Endodermal cell (in vitro differentiated cells): ENCODE data around the gene PALLD. TPM values are rescaled to one million over a fixed set of nuclear protein-coding genes. Genes with fewer than 3 reads are reported as not detected.

ENCODE experiments used
- DNase-seq: peaks from one replicate; pipeline ENCODE4 v3.0.0-alpha.2; 2017
- H3K27ac ChIP-seq: 2 replicates; pipeline ENCODE4 v1.5.1; 2013; ENCODE audit warnings: mild to moderate bottlenecking, low read depth, low read length, moderate library complexity
- H3K27me3 ChIP-seq: 2 replicates; pipeline ENCODE4 v1.6.1; 2013; ENCODE audit warnings: mild to moderate bottlenecking, low read length, moderate library complexity; ENCODE audit not compliant: insufficient read depth, control insufficient read depth, poor library complexity, severe bottlenecking
- H3K36me3 ChIP-seq: 2 replicates; pipeline ENCODE4 v1.7.0; 2013; ENCODE audit warnings: mild to moderate bottlenecking, low read length, moderate library complexity; ENCODE audit not compliant: control insufficient read depth, insufficient read depth
- H3K4me1 ChIP-seq: one replicate; pipeline ENCODE4 v1.7.0; 2013; ENCODE audit warnings: low read length; ENCODE audit not compliant: control insufficient read depth, insufficient read depth
- H3K4me3 ChIP-seq: 2 replicates; pipeline ENCODE4 v1.5.1; 2013; ENCODE audit warnings: mild to moderate bottlenecking, low read length, moderate library complexity
- H3K9ac ChIP-seq: 2 replicates; pipeline ENCODE4 v1.6.1; 2013; ENCODE audit warnings: mild to moderate bottlenecking, low read length, moderate library complexity; ENCODE audit not compliant: poor library complexity, severe bottlenecking; ENCODE audit errors: extremely low read depth
- H3K9me3 ChIP-seq: 2 replicates; pipeline ENCODE4 v1.6.1; 2013; ENCODE audit warnings: mild to moderate bottlenecking, low read length, moderate library complexity; ENCODE audit not compliant: control insufficient read depth
- H3K27ac Mint-ChIP-seq: 2 replicates; pipeline ENCODE4 v1.8.0; 2020; ENCODE audit warnings: mixed read lengths
- H3K27me3 Mint-ChIP-seq: 2 replicates; pipeline ENCODE4 v1.8.0; 2021; ENCODE audit warnings: mild to moderate bottlenecking, mixed read lengths; ENCODE audit not compliant: insufficient read depth
- H3K36me3 Mint-ChIP-seq: 2 replicates; pipeline ENCODE4 v1.8.0; 2020; ENCODE audit warnings: low read depth, mixed read lengths
- H3K4me1 Mint-ChIP-seq: 2 replicates; pipeline ENCODE4 v1.8.0; 2020; ENCODE audit warnings: mixed read lengths
- H3K4me3 Mint-ChIP-seq: 2 replicates; pipeline ENCODE4 v1.8.0; 2020; ENCODE audit warnings: mild to moderate bottlenecking, moderate library complexity, mixed read lengths
- H3K9me3 Mint-ChIP-seq: 2 replicates; pipeline ENCODE4 v1.8.0; 2020; ENCODE audit warnings: mild to moderate bottlenecking, mixed read lengths
- WGBS, 2 experiments: methylation state at CpG; one replicate each; pipeline versions ENCODE4 v1.1.5 to v1.1.7; 2013; ENCODE audit warnings: missing lambda C conversion rate in 2 of 2, mixed read lengths in 1 of 2; ENCODE audit not compliant: insufficient coverage in 1 of 2, insufficient read length in 1 of 2; 5-methylcytosine and 5-hydroxymethylcytosine counted together
- total RNA-seq, 2 donors: library from RNA; stranded (reverse); fragmentation: NEBNext Ultra II Directional in 1 of 2; extraction: Animal tissue kit (Norgen Biotek cat#: 25700) in 1 of 2; gene quantifications; 2 replicates in 1 of 2; 3 replicates in 1 of 2; pipeline ENCODE4 v1.2.1, GENCODE V29; 2021
- TF ChIP-seq, protein P1 (sequence below): fragments of 200-600 bp; sonication (generic); conservative IDR thresholded peaks from 2 replicates; pipeline ENCODE4 v1.5.0; 2021; ENCODE audit warnings: antibody characterized with exemption, mild to moderate bottlenecking

Gene PALLD
- total RNA-seq, 2 donors from 2014 or later = 51.8 to 86.7 TPM

DNA sequence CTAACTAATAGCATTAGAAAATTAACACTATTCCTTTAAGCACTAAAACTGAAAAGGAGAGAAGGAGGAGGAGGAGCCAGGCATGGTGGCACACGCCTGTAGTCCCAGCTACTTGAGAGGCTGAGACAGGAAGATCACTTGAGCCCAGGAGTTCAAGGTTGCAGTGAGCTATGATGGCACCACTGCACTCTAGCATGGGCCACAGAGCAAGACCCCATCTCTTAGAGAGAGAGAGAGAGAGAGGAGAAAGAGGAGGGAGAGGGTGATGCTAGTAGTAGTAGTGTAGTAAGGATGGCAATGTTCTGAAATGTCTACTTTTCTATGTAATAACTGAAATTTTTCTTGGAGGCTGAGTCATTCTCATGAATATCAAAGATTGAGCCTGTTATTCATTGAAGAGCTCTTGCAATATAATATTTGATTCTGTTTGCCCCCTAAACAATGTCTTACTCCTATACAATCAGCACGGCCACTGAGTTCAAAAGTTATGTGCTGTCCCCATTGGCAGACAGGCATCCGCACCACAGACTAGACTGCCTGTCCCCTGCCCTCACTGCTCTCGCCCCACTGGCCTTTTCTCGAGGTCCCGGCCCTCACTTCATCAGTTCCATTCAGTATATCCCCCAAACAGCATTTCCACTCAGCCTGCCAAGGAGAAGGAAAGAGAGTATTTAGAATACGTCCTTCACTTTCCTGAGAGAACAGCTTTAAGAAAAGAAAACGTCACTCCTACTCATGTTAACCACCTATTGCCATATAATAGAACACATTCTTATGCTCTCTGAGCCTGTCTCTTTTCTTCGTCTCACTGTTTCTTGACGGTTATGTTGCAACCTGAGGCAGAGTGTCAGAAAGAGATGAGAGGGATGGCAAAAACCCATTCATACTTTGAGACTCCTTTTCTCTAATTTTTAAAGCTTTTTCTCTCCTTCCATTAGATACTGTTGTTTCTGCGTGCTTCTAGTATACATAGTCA is 238.1 kb downstream of the PALLD start:
- Histone ChIP-seq H3K4me3 (no peak overlapping the region), H3K9ac (no peak overlapping the region), H3K27ac (no peak overlapping the region)

DNA sequence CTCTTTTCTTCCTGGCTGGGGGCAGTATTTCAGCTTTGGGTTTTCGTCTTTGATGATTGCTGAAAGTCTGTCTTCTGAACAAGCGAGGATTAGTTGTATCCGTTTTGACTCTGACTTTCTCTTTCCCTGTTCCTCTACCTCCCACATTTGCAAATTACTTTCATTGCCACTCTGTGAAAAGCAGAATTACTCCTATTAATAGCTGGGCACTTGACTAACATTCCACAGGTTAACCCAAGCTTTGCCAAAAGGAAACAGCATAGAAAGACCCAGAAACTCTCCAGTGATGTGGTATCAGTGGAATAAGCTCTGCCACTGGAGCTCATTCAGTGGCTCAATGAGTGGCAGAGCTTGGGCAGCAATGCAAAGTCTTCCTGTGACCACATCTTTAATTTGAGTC is 238.9 kb downstream of the PALLD start:
- no peaks in the 10 kb centered on the region for H3K9me3 ChIP-seq
- H3K36me3 ChIP-seq = no peaks in the 10 kb centered on the region
- no peak overlapping the region for H3K9ac ChIP-seq
- Mint-ChIP-seq H3K27ac (no peak overlapping the region), H3K9me3 (no peaks in the 10 kb centered on the region), H3K4me1 (peaks cover 16% of the 10 kb centered on the region), H3K36me3 (no peaks in the 10 kb centered on the region), H3K27me3 (peaks cover 7% of the 10 kb centered on the region), H3K4me3 (no peak overlapping the region)
- TF ChIP-seq, protein P1, sequence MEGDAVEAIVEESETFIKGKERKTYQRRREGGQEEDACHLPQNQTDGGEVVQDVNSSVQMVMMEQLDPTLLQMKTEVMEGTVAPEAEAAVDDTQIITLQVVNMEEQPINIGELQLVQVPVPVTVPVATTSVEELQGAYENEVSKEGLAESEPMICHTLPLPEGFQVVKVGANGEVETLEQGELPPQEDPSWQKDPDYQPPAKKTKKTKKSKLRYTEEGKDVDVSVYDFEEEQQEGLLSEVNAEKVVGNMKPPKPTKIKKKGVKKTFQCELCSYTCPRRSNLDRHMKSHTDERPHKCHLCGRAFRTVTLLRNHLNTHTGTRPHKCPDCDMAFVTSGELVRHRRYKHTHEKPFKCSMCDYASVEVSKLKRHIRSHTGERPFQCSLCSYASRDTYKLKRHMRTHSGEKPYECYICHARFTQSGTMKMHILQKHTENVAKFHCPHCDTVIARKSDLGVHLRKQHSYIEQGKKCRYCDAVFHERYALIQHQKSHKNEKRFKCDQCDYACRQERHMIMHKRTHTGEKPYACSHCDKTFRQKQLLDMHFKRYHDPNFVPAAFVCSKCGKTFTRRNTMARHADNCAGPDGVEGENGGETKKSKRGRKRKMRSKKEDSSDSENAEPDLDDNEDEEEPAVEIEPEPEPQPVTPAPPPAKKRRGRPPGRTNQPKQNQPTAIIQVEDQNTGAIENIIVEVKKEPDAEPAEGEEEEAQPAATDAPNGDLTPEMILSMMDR = no peak
- no peak overlapping the region for H3K27ac ChIP-seq
- 70% methylated on average over 3 of the region's 3 CpGs; no CpG with 5 or more reads in 1 of the 2 experiments for WGBS, 2 experiments
- H3K4me3 ChIP-seq = no peak overlapping the region
- DNase-seq = no peak
- no peaks in the 10 kb centered on the region for H3K4me1 ChIP-seq
- no peaks in the 10 kb centered on the region for H3K27me3 ChIP-seq

More for the DNA sequence above, 238.1 kb downstream of the PALLD start:
- 74 to 84% methylated on average over 4 to 11 of the region's 11 CpGs for WGBS, 2 experiments
- Mint-ChIP-seq H3K36me3 (no peaks in the 10 kb centered on the region), H3K4me3 (no peak overlapping the region), H3K4me1 (peaks cover 16% of the 10 kb centered on the region), H3K27me3 (peaks cover 5% of the 10 kb centered on the region), H3K27ac (no peak overlapping the region), H3K9me3 (no peaks in the 10 kb centered on the region)
- TF ChIP-seq, protein P1 = no peak
- no peak for DNase-seq
- Histone ChIP-seq H3K4me1 (no peaks in the 10 kb centered on the region), H3K36me3 (no peaks in the 10 kb centered on the region), H3K9me3 (no peaks in the 10 kb centered on the region), H3K27me3 (no peaks in the 10 kb centered on the region)

DNA sequence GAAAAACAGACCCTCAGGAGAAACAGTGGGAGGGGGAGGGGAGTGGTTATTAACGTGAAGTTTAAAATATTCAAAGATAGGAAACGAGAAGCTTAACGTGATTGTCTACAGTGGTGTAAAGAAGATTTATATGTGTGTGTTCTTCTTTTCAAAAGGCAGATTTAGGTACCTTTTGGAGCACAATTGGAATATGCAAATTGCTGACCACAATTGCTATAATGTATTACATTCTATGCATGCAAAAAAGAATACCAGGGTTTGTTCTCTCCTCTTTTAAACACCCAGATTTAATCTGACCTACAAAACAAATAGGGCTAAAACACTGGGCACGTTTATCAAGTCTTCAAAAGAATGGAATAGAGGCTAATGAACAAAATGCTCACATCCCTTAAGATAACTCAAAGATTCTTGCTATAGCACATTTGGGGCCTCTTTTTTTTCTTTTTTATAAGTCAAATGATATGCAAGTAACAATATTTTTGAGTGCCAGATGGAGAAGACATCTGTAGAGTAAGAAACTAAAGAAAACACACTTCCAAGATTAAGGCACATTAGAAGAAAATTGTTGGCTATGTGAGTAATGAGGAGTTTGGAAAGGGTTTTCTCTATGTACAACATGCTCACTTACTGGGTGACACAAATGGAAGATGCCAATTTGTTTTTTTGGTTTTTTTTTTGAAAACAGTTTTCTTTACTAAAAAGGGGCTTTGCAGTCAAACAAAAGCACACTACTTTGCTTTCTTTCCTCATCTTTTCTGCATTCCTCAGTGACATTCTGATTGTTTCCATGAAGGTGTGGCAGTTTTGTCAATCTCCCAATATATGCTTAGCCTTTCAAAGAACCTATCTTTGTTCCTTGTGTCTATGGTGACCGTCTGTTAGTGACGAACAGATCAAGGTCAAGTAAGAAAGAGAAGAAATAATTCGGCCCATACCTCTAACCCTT is 240.3 kb downstream of the PALLD start:
- peaks cover 16% of the 10 kb centered on the region for H3K4me1 Mint-ChIP-seq

More for the DNA sequence above, 240.3 kb downstream of the PALLD start:
- H3K36me3 ChIP-seq = no peaks in the 10 kb centered on the region
- H3K4me3 Mint-ChIP-seq = no peak overlapping the region
- H3K9me3 ChIP-seq = no peaks in the 10 kb centered on the region
- 74 to 85% methylated on average over 6 to 7 of the region's 7 CpGs for WGBS, 2 experiments
- TF ChIP-seq, protein P1 = no peak
- no peak overlapping the region for H3K4me3 ChIP-seq
- no peak overlapping the region for H3K9ac ChIP-seq
- H3K9me3 Mint-ChIP-seq = no peaks in the 10 kb centered on the region
- H3K4me1 ChIP-seq = no peaks in the 10 kb centered on the region
- no peaks in the 10 kb centered on the region for H3K27me3 ChIP-seq
- H3K27ac ChIP-seq = no peak overlapping the region
- no peak for DNase-seq
- H3K27ac Mint-ChIP-seq = no peak overlapping the region
- H3K36me3 Mint-ChIP-seq = no peaks in the 10 kb centered on the region
- H3K27me3 Mint-ChIP-seq = peaks cover 15% of the 10 kb centered on the region
